ENCODE measurements around the gene MRPS31.
"Not testable (repeated sequence)": the region's sequence is repeated elsewhere in the genome, so short reads cannot be mapped to it uniquely, and the experiment has no call there.

MRPS31 gene

DNA sequence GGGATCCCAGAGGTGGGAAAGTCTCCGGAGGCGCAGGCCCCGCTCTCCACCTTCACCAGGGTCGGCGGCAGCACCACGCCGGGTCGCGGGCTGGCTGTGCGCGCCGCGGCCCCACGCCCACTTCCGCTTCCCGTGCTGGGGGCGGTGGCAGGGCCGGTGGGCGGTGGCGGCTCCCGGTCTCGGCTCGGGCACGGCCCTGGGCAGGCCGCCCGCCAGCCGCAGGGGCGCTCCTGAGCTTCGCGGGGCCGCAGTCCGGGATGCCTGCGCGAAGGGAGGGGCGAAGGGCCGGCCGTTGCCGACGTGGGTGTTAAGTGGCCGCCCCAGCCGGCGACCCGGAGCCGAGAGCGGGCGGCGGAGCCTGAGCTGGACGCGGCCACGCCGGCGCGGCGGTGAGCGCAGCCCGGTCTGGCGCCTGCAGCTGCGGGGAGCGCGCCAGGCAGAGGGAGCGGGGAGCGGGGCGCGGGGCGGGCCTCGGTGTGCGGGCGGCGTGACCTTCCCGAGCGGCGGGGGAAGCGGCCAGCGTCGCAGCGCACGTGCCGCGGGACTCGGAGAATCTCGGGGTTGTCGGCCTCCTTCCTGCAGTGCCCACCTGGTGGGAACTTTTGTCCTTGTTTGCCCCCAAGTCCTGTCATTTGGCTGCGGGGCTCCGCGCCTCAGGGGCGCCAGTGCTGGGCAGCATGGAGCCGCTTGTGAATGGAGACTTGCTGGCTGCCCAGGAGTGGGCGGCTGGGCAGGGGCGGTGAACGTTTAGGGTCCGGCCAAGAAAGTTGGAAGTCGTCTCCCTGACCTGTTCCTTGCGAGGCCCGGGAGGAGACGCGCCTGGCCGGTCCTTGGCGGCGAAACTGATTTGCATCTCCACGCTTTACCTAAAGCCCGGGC lies 18.5 kb upstream of the MRPS31 start, which contains the start of gene SLC25A15:
TSS of gene SLC25A15 (plus strand) at position 337 of the 879 bp plus-strand sequence. CDS start 3,616 bp downstream, outside the sequence.
- DNase-seq (ENCODE audit: low spot score), result peak; percentile 68

DNA sequence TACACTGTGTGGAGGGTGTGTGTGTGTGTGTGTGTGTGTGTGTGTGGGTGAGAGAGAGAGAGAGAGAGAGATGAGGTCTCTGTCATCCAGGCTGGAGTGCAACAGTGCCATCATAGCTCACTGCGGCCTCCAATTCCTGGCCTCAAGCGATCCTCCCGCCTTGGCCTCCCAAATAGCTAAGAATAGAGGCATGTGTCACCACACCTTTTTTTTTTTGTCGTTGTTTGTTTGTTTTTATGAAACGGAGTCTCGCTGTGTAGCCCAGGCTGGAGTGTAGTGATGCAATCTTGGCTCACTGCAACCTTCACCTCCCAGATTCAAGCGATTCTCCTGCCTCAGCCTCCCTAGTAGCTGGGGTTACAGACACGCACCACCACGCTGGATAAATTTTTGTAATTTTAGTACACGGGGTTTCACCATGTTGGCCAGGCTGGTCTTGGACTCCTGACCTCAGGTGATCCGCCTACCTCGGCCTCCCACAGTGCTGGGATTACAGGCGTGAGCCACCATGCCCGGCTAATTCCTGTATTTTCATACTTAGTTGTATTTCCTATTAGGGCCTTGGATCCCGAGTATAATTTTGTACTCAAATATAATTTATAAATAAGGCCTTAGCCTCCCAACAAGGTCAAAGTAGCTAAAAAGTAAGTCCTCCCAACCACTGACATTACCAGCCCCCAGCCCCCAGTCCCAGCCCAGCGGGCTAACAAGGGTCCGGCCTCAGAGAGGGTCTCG lies 17.7 kb upstream of the MRPS31 start:
- DNase-seq (ENCODE audit: low spot score), result not testable (repeated sequence)

DNA sequence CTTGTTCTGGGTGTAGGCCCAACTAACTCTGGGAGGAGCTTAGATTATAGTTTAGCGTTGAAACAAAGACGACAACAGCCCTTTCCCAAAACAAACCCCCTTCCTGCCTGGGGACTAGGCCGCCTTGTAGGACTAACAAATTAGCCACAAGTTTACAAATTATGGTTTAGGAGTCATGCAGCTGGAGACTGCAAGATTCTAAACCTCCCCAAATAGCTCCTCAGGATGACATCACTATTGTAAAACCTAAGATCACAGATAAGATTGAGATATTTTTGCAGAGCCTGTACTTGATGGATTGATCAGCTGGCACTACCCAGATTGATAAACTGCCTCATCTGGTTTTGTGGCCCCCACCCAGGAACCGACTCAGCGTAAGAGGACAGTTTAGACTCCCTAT lies 16.1 kb upstream of the MRPS31 start:
- no peak for DNase-seq (ENCODE audit: low spot score)

DNA sequence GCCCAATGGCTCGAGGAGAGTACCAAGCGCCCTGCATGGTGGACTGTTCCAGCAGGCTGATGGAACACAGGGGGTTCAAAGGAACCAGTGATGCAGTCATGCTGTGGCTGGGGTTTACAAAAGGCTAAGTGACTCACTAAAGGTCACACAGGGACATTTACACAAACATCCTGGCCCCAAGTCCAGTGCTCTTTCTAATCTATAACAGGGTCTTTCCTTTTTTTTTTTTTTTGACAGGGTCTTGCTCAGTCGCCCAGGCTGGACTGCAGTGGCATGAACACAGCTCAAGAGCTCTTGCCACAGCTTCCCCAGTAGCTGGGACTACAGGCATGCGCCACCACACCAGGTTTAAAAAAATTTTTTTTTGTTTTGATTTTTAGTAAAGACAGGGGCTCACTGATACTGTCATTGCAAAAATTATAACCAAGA lies 15.6 kb upstream of the MRPS31 start:
- no peak for DNase-seq (ENCODE audit: low spot score)

DNA sequence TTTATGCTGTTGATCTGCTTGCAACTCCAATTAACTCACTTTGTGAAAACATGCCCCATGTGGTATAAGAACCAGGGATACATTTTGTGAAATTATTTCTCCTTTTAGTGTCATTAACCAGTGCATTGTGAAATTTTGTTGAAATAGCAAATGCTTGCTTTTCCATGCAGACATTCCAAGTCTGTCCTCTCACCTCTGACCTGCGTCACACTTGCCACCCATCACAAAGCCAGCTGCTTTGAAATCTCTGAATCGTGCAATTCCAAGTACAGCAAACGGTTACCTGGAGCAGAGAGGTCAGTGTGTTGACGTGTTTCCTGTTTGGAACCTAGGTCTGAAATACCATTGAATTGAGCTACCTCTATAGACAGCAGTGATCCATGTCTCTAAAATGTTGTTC lies 13.6 kb upstream of the MRPS31 start:
- no peak for DNase-seq (ENCODE audit: low spot score)

DNA sequence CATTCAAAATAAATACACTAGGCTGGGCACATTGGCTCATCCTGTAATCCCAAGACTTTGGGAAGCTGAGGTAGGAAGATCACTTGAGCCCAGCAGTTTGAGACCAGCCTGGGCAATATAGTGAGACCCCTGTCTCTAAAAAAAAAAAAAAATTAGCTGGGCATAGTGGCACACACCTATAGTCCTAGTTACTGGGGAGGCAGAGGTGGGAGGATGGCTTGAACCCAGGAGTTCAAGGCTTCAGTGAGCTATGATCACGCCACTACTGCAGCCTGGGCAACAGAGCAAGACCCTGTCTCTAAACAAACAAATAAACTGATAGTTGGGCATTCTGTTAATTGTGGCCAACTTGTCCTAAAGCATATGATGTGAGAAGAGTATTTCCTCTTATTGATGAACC lies 12.0 kb upstream of the MRPS31 start:
- not testable (repeated sequence) for DNase-seq (ENCODE audit: low spot score)

DNA sequence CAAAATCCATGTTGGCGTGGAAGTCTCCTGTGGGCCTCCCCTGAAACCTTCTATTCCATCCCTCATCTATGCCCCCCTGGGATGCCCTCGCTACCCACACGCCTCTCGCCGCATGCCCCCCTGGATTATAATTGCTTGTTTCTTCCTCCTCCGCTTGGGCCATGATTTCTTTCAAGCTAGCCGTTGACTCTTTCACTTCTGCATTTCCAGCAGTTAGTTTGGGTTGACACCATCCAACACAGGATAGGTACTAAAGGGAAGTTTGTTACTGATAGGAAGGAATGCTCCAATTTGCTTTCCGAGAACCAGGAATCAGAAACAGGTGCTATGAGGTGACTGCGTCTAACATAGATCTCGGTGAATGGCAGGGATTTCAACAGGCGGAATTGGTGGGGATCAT lies 10.7 kb upstream of the MRPS31 start:
- DNase-seq (ENCODE audit: low spot score), result no peak

DNA sequence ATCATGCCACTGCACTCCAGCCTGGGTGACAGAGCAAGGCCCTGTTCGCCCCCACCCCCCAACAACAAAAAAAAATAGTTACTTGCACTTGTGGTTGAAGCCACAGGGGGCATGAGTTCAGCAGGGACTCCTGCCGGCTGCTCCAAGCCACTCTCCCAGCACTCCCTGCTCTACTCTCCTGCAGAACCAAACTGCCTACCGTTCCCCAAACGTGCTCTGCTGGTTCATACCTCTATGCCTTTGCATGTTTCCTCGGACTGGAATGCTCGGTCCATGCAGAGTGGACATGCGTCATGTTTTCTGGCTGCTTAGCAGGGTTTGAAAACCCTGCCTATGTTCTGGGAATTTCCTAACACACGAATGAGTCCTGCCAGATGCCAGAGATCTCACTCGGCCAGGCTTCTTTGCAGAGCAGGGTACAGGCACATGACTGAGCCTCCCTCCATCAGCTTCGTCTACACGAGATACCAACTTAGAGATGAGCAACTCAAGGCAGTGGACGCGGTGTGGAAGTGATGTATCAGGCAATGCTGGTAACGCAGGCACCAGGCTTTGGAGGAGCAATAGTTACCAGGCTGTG lies 9.9 kb upstream of the MRPS31 start:
- DNase-seq (ENCODE audit: low spot score), result no peak

DNA sequence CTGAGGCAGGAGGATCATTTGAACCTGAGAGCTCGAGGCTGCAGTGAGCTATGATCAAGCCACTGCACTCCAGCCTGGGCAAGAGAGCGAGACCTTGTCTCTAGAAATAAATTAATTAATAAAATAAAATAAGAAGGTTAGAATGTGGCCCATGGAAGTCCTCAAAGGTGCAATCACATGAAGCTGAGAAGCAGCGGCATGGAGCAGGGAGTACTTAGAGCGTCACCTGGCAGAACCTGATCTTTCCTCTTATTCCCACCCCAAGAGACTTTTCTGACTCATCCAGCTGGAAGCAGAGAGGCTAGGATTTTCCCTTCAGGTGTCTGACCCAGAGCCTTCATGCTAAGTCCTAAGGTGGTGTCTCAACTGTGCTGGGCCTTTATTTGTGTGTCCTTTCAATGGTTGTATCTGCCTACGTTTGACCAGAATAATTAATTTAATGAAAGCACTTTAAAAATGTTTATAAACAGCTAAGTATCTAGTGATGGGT lies 8.9 kb upstream of the MRPS31 start:
- DNase-seq (ENCODE audit: low spot score), result no peak

DNA sequence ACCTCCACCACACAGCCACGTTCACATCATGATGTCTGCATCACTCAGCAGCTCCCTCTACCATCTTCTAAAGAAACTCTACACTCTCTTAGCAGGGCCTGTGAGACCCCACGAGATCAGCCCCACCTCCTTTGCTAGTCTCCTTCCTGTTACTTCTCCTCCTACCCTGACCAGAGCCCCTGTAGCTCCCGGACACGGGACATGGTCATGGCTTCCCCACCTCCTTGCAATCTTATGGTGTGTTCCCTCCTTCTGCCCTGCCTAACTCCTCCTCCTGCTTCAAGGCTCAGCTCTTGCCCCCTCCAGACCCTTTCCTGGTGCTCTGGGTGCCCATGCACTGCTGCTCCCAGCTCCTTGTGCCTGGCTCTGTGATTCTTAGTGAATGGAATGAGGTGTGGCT lies 8.1 kb upstream of the MRPS31 start:
- DNase-seq (ENCODE audit: low spot score), result no peak

DNA sequence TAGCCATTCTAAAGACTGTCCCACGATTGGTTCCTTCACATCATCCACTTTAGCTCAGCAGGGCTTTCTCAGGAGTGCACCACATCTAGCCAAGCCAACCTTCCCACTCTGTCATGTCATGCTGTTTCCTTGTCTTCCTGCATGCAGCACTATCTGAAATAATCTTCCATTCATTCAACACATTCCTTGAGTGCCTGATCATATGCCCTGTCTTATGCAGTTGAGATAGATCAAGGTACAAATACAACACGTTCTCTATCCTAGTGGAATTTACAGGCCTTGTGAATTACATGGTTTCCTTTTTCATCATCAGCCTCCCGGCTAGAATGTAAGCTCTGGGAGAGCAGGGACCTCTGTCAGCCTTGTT lies 6.8 kb upstream of the MRPS31 start:
- no peak for DNase-seq (ENCODE audit: low spot score)

DNA sequence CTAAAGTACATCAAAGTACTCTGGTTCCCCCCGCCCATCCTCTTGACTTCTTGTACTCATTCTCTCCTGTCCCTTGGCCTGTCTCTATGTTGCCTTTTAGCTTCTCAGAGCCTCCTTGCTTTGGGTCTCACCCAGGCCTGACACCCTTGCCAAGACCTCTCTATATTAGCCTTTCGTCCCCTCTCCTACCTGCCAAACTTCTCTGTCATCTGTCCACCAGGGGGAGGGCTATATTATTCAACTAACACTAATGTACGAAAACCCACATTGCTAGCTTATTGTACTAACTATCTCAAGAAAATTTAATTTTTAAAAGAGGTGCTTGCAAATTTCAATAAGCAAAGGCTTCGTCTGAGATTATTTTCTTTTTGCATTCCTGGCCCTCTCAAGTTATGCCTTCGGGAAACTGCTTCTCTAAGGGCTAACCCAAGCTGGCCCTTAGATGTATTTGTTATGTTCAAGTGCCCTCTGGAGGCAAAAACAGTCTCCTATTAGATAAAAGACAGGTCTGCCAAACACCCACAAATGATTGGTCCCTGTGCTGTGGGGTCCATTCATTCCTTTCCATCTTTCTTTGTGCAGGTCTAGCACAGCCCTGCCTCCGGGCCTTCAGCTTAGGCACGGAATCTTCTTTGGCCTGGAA lies 6.3 kb upstream of the MRPS31 start:
- no peak for DNase-seq (ENCODE audit: low spot score)

DNA sequence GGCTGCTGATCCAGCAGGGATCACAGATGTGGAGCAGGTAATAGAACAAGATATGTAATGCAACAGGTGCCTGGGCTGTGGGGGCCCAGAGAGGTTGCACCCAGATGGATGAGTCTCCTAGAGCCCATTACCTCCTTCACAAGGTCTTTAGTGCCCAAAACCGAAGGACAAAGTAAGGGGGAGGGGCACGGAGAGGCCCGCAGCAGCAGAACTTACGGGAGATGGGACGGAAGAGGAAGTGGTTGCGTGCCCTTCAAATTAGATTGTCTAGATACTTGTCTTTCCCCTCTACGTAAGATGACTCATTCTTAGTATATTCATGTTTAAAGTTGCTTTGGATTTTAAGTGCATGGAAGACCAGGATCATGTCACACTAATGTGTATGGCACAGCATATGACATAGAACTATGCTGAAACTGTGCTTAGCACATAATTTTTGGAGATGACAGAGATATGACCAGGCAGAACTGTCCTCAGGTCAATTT lies 5.7 kb upstream of the MRPS31 start:
- DNase-seq (ENCODE audit: low spot score), result no peak

DNA sequence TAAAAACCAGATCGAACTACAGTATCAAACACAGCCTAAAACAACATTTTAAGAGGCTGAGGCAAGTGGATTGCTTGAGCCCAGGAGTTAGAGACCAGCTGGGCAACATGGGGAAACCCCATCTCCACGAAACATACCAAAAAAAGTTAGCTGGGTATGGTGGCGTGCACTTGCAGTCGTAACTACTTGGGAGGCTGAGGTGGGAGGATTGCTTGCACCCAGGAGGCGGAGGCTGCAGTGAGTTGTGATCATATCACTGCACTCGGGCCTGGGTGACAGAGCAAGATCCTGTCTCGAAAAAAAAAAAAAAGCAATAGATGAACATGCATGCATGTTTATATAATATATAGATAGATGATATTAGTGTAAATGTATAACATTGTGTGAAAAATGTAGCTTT lies 5.2 kb upstream of the MRPS31 start:
- DNase-seq (ENCODE audit: low spot score), result no peak

DNA sequence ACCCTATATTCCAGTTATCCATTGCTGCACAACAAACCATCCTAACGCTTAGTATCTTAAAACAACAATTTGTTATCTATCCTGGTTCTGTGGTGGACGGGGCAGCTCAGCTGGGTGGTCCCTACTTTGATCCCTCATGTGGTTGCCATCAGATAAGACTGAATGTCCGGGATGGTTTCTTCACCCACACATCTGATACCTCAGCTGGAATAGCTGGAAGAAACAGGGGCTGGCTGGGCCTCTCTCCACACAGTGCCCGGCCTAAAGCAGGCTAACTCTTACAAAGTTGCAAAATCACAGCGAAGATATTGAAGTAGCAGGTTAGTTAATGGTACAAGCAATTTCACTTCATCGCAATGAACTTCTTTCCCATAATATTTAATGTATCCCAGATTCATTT lies 3.7 kb upstream of the MRPS31 start:
- DNase-seq (ENCODE audit: low spot score), result no peak

DNA sequence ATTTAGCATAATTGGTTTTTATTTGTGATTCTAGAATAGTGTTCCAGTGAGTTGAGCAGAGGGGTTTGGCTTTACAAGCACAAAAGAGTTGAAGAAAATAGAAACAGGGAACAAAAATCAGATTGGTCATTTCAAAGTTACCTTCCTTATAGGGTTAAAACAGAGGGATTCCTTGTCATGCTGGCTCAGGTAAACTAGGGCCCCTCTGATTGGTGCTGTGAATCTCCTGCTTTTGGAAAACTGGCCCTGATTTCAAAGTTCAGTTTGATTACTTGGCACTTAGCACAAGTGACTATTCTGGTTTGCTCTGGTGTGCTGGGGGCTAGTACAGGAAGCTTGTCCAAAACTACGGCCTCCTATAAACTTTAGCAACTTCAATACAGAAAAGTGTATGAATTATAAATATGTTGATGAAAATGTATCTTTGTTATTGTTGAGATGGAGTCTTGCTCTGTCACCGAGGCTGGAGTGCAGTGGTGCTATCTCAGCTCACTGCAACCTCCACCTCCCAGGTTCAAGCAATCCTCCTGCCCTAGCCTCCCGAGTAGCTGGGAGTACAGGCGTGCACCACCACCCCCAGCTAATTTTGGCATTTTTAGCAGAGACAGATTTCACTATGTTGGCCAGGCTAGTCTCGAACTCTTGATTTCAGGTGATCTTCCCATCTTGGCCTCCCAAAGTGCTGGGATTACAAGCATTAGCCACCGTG lies 1.9 kb upstream of the MRPS31 start:
- no peak for DNase-seq (ENCODE audit: low spot score)

DNA sequence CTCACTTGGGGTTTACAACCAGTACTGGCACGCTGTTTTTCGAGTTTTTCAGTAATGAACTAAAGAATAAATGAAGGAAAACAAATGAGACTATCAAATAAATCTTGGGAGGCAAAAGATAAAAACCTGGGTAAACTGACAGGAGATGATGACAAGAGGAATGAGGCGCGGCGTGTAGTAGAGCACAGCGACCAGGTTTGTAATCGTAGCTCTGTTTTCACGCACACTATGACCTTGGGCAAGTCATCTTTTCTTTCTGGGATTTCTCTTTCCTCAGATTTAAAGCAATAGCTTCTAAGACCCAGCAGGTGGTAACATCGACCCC lies 419 bp downstream of the MRPS31 start:
- no peak for DNase-seq (ENCODE audit: low spot score)

DNA sequence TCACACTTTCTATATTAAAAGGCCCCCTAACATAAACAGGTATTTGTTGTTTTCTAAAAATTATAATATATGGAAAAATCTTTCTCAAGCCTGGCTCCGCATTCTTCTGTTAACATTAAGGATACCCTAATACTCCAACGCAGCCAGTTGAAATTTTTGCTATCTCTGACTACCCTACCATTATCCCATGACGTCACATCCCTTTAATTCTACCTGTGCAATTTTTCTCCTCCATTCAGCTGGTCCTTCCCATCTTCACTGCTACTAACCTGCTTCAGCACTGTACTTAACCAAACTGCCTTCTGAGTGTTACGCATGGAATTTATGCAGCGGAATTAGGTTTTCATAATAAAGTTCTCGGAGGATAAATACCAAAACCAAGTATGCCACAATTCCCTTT lies 1.0 kb downstream of the MRPS31 start:
- DNase-seq (ENCODE audit: low spot score), result no peak

DNA sequence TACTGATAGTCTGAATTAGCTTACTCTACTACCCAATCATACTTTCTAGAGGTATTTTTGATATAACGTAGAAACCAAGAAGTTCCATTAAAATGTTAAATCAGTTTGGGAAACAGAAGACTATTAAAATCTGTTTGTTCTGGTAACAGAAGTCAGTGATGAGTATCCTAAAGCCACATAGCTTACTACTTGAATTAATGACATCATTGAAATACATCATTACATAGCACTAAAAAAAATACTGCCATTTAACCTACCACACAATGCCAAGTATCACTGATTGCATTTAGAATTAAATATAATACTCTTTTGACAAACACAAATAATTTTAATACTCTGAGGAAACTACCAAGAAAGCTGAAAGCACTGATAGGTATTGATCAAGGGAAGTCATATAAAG lies 5.4 kb downstream of the MRPS31 start:
- no peak for DNase-seq (ENCODE audit: low spot score)

DNA sequence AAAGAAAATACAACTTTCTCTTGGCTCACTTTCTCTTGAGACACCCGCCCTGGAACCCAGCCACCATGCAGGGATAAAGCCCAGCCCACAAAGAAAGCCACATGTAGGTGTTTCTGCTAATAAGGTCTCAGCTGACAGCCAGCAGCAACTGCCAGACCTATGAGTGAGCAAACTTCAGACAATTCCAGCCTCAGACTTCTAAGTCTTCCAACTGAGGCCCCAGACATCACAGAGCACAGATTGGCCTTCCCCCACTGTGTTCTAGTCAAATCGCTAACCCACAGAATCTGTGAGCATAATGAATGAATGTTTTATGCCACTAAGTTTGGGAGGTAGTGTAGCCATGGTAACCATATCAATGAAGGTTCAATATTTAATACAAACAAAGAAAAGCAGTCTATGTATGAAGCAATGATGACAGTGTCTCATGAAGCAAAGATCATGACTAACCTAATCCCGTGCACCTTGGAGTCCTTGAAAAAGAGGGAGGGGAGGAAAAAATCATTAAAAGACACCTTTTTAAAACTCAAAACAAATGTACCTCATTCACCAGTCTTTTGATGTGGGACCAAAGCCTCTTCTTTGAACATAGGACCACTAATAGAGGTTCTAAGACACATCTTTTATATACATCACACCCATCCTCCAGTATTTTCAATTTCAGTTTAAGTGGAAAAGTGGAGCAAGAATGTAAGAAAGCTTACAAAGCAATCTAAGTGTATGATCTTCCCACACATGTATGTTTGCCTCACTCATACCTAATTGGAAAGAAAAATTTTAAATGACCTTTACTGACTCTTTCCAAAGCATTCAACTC lies 6.2 kb downstream of the MRPS31 start:
- DNase-seq (ENCODE audit: low spot score), result no peak

DNA sequence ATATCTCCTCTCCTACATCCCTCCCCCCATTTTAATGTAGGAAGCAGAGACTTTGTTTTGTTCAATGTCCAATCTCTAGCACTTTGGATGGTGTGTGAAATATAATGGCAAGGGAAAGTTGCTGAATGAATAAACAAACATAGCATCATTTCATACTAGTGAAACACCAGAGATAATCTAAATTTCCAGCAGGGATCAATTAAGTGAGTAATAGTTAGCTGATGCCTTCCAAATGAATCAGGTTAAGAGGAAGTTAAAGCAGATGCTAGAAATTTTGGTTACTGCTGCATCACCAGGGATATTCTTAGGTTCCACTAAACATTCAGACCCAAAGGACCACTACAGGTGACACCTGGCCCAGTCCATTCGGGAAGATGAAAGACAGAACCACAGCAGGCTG lies 8.1 kb downstream of the MRPS31 start:
- DNase-seq (ENCODE audit: low spot score), result no peak
